A673 (cell line): ENCODE results near the gene IGF2.

Experiments
- EZH2 ChIP-seq: fragments of 200-600 bp; sonication (generic); IDR thresholded peaks from 2 replicates; pipeline ENCODE4 v1.6.1; 2017; ENCODE audit warnings: borderline replicate concordance, low read depth, mild to moderate bottlenecking, mixed read lengths, antibody characterized with exemption, low read length; ENCODE audit not compliant: poor library complexity, severe bottlenecking
- TF ChIP-seq, protein P1 (sequence below): fragments of 300-800, 200-600 bp; sonication (generic); conservative IDR thresholded peaks from 2 replicates; pipeline ENCODE4 v1.5.1; 2017; ENCODE audit warnings: low read depth, mild to moderate bottlenecking, antibody characterized with exemption, low read length, moderate library complexity, mixed read lengths

DNA sequence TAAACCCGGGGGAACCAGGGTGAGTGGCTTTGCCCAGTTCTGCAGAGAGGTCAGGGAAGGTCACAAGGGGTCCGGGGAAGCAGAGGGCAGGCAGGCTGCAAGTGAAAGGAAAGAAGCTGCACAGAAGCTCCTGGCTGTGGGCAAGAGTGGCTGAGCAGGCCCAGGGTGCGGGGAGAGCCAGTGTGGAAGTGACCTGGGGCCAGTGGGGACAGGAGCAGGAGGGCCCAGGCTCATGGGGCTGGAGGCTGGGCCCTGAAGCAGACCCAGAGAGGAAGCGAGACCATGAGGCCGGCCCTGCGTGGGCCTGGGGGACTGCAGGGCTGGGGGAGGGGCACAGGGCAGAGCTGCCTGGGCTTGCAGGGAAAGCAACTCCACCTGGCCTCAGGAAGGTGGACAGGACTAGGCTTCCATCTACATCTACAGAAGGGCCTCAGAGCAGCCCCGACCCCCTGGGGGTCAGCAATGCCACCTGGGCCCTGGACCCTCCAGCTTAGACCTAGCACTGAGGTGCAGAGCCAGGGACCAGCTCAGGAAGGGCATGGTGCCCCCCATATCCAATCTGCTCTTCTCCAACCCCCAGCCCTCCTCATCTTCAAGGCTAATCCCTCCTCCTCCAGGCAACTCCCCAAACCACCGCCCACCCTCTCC lies 11.6 kb downstream of the IGF2 start:
- no peak for TF ChIP-seq EZH2
- TF ChIP-seq, protein P1, sequence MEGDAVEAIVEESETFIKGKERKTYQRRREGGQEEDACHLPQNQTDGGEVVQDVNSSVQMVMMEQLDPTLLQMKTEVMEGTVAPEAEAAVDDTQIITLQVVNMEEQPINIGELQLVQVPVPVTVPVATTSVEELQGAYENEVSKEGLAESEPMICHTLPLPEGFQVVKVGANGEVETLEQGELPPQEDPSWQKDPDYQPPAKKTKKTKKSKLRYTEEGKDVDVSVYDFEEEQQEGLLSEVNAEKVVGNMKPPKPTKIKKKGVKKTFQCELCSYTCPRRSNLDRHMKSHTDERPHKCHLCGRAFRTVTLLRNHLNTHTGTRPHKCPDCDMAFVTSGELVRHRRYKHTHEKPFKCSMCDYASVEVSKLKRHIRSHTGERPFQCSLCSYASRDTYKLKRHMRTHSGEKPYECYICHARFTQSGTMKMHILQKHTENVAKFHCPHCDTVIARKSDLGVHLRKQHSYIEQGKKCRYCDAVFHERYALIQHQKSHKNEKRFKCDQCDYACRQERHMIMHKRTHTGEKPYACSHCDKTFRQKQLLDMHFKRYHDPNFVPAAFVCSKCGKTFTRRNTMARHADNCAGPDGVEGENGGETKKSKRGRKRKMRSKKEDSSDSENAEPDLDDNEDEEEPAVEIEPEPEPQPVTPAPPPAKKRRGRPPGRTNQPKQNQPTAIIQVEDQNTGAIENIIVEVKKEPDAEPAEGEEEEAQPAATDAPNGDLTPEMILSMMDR: no peak
